ENCODE results near the gene CA9. TPM values are rescaled to one million over a fixed set of nuclear protein-coding genes. Genes with fewer than 3 reads are reported as not detected.

CA9 gene
- total and polyA plus RNA-seq, 2 donors from 2014 or later, result 0.67 to 0.85 TPM

GRCh38 chr9:35657546-35658136 is 16.1 kb upstream of the CA9 start, which contains the start of gene RMRP:
Gene RMRP (minus strand): TSS chr9:35658019.
- peaks cover 0 to 10% (median 9%) of the 10 kb centered on the region in 3 donors for H3K4me1 ChIP-seq (ENCODE audit: control insufficient read depth in 2 of 3, insufficient read depth in 2 of 3, low read depth in 1 of 3, low read length in 3 of 3)
- intact Hi-C loops (cut with DNase I), result no loop called here
- peaks cover 0 to 10% (median 3%) of the 10 kb centered on the region in 3 donors for H3K36me3 ChIP-seq (ENCODE audit: control insufficient read depth in 2 of 3, insufficient read depth in 3 of 3, low read length in 3 of 3)
- H3K9me3 ChIP-seq (ENCODE audit: control insufficient read depth in 2 of 3, insufficient read depth in 1 of 3, low read length in 3 of 3), result no peaks in the 10 kb centered on the region
- H3K27me3 ChIP-seq (ENCODE audit: control insufficient read depth, insufficient read depth, low read length), result no peaks in the 10 kb centered on the region
- DNase-seq (peak; percentile 97 to 99 (median 99)), FAIRE-seq (peak; percentile 87)
- peak within 1 kb of the TSS; percentile 87 to 97 (median 94) for H3K9ac ChIP-seq (ENCODE audit: low read length in 3 of 3)
- peak within 1 kb of the TSS; percentile 99 to 100 for H3K27ac ChIP-seq (ENCODE audit: low read depth in 2 of 2, low read length in 2 of 2)
- H3K4me3 ChIP-seq (ENCODE audit: low read length in 3 of 3), result peak within 1 kb of the TSS; percentile 73 to 91 (median 86)
- TF ChIP-seq, protein P1, sequence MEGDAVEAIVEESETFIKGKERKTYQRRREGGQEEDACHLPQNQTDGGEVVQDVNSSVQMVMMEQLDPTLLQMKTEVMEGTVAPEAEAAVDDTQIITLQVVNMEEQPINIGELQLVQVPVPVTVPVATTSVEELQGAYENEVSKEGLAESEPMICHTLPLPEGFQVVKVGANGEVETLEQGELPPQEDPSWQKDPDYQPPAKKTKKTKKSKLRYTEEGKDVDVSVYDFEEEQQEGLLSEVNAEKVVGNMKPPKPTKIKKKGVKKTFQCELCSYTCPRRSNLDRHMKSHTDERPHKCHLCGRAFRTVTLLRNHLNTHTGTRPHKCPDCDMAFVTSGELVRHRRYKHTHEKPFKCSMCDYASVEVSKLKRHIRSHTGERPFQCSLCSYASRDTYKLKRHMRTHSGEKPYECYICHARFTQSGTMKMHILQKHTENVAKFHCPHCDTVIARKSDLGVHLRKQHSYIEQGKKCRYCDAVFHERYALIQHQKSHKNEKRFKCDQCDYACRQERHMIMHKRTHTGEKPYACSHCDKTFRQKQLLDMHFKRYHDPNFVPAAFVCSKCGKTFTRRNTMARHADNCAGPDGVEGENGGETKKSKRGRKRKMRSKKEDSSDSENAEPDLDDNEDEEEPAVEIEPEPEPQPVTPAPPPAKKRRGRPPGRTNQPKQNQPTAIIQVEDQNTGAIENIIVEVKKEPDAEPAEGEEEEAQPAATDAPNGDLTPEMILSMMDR (IDR thresholded peaks at IDR 0.05; ENCODE audit: borderline replicate concordance, extremely low read depth, insufficient read depth), result peak; percentile 34

DNA sequence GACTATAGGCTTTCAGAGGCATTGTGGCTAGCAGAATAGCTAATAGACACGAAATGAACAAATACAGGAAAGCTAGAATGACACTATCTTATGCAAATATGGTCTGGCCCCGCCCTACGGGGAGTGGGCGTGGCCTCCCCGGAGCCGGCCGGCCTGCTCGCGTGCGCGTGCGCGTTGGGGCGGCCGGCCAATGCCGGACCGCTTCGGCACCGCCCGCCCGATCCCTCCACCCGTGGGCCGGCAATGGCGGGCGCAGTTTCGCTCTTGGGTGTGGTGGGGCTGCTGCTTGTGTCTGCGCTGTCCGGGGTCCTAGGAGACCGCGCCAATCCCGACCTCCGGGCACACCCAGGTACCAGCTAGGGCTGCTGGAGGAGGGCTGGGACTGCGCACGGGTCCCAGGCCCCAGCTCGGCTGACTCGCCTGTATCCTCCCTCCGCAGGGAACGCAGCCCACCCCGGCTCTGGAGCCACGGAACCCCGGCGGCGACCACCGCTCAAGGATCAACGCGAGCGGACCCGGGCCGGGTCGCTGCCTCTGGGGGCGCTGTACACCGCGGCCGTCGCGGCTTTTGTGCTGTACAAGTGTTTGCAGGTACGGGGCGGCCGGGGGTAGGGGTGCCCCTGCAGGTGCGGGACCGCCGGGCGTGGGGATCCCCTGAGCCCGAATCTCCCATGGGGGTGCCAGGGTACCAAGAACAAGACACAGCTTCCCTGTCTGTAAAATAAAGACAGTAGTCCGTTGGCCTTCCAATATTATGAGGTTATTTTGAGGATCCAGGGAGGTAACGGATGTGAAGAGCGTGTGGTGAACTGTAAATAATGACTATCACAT is 15.4 kb upstream of the CA9 start, which contains the start of gene CCDC107:
Gene CCDC107, plus strand, starts transcription at position 156 of the 831 bp plus-strand sequence. Its CDS starts 88 bp downstream, at position 244.
- H3K9ac ChIP-seq (ENCODE audit: low read length in 3 of 3), result peak within 1 kb of the TSS; percentile 87 to 97 (median 94)
- H3K27me3 ChIP-seq (ENCODE audit: control insufficient read depth, insufficient read depth, low read length), result no peaks in the 10 kb centered on the region
- DNase-seq, result peak; percentile 92 to 97 (median 96)
- no peaks in the 10 kb centered on the region for H3K9me3 ChIP-seq (ENCODE audit: control insufficient read depth in 2 of 3, insufficient read depth in 1 of 3, low read length in 3 of 3)
- no peak for FAIRE-seq
- peak within 1 kb of the TSS; percentile 73 to 91 (median 86) for H3K4me3 ChIP-seq (ENCODE audit: low read length in 3 of 3)
- peaks cover 0 to 10% (median 3%) of the 10 kb centered on the region in 3 donors for H3K36me3 ChIP-seq (ENCODE audit: control insufficient read depth in 2 of 3, insufficient read depth in 3 of 3, low read length in 3 of 3)
- H3K4me1 ChIP-seq (ENCODE audit: control insufficient read depth in 2 of 3, insufficient read depth in 2 of 3, low read depth in 1 of 3, low read length in 3 of 3), result peaks cover 0 to 10% (median 9%) of the 10 kb centered on the region in 3 donors
- TF ChIP-seq, protein P1 (IDR thresholded peaks at IDR 0.05; ENCODE audit: borderline replicate concordance, extremely low read depth, insufficient read depth), result peak; percentile 63
- peak within 1 kb of the TSS; percentile 99 to 100 for H3K27ac ChIP-seq (ENCODE audit: low read depth in 2 of 2, low read length in 2 of 2)
- intact Hi-C loops (cut with DNase I), result no loop called here

- Histone ChIP-seq H3K27ac (ENCODE audit: low read depth in 2 of 2, low read length in 2 of 2) (peak overlapping the region; percentile 99 to 100), H3K4me3 (ENCODE audit: low read length in 3 of 3) (peak overlapping the region; percentile 73 to 91 (median 86)), H3K36me3 (ENCODE audit: control insufficient read depth in 2 of 3, insufficient read depth in 3 of 3, low read length in 3 of 3) (peaks cover 0 to 10% (median 3%) of the 10 kb centered on the region in 3 donors), H3K27me3 (ENCODE audit: control insufficient read depth, insufficient read depth, low read length) (no peaks in the 10 kb centered on the region), H3K4me1 (ENCODE audit: control insufficient read depth in 2 of 3, insufficient read depth in 2 of 3, low read depth in 1 of 3, low read length in 3 of 3) (peaks cover 0 to 10% (median 9%) of the 10 kb centered on the region in 3 donors), H3K9ac (ENCODE audit: low read length in 3 of 3) (peak overlapping the region; percentile 87 to 97 (median 94)), H3K9me3 (ENCODE audit: control insufficient read depth in 2 of 3, insufficient read depth in 1 of 3, low read length in 3 of 3) (no peaks in the 10 kb centered on the region)
- intact Hi-C loops (cut with DNase I), result no loop called here
- DNase-seq (peak in 1 of 5 donors; percentile 74), FAIRE-seq (no peak)
- TF ChIP-seq, protein P1 (IDR thresholded peaks at IDR 0.05; ENCODE audit: borderline replicate concordance, extremely low read depth, insufficient read depth), result no peak
Observed at GRCh38 chr9:35658968-35659220, 14.8 kb upstream of the CA9 start.

All from kidney (tissue), 14 donors.